Esophagus squamous epithelium (tissue), 4 donors: ENCODE measurements around the gene STAB1.

Experiments
- POLR2A ChIP-seq, 4 donors: fragments of 450-650 bp; IDR thresholded peaks; one replicate each; pipeline ENCODE4 v1.6.1; 2017; ENCODE audit warnings: antibody characterized with exemption in 4 of 4, mild to moderate bottlenecking in 4 of 4, moderate library complexity in 3 of 4
- TF ChIP-seq, protein P1 (sequence below), 6 experiments: fragments of 450-650 bp in 4 of 6; fragments of 200-600 bp in 2 of 6; sonication (generic) in 2 of 6; IDR thresholded peaks; one replicate each; pipeline ENCODE4 v1.5.1; 2016 to 2019; ENCODE audit warnings: antibody characterized with exemption in 6 of 6, mild to moderate bottlenecking in 4 of 6, moderate library complexity in 4 of 6

DNA sequence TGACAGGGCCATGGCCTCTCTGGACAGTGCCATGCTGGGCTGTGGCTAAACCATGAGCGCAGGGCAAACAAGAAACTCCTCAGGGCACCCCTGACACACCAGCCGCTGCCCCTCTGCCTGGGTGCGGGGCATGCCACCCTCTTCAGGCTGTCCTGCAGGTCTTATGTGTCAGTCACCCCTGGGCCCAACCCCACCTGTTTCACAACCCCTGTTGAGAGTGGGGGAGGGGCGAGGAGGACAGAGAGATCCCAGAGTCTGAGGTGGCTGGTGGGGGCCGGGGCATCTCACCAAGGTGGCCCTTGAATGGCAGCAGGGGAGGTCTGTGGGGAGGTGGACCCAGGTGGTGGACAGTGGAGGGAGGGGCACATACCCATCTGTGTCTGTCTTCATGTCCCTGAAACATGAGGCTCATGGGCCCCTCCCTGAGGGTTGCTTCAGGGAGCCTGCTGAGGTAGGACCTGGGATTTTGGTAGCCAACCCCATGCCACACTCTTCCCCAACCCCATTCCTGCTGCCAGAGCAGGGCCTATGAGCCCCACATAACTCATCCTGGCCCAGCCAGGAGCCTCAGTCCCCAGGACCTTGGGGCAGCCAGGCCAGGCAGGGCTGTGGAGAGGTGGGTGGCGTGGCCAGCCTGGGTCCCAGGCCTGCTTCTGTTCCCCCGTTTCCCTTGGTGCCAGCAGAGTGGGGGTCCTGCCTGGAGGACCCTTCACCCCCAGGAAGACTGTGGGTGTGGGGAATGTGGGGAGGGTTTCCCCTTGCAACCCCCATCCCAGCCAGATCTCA lies 1.7 kb upstream of the STAB1 start:
- TF ChIP-seq, protein P1, sequence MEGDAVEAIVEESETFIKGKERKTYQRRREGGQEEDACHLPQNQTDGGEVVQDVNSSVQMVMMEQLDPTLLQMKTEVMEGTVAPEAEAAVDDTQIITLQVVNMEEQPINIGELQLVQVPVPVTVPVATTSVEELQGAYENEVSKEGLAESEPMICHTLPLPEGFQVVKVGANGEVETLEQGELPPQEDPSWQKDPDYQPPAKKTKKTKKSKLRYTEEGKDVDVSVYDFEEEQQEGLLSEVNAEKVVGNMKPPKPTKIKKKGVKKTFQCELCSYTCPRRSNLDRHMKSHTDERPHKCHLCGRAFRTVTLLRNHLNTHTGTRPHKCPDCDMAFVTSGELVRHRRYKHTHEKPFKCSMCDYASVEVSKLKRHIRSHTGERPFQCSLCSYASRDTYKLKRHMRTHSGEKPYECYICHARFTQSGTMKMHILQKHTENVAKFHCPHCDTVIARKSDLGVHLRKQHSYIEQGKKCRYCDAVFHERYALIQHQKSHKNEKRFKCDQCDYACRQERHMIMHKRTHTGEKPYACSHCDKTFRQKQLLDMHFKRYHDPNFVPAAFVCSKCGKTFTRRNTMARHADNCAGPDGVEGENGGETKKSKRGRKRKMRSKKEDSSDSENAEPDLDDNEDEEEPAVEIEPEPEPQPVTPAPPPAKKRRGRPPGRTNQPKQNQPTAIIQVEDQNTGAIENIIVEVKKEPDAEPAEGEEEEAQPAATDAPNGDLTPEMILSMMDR (IDR thresholded peaks at IDR 0.05): no peak
- TF ChIP-seq POLR2A (IDR thresholded peaks at IDR 0.05): no peak
